ENCODE results near the gene NAPA.

The NAPA gene
- 42.1 to 108 (median 71.4) reads per million in 18 experiments for total RNA-seq

DNA sequence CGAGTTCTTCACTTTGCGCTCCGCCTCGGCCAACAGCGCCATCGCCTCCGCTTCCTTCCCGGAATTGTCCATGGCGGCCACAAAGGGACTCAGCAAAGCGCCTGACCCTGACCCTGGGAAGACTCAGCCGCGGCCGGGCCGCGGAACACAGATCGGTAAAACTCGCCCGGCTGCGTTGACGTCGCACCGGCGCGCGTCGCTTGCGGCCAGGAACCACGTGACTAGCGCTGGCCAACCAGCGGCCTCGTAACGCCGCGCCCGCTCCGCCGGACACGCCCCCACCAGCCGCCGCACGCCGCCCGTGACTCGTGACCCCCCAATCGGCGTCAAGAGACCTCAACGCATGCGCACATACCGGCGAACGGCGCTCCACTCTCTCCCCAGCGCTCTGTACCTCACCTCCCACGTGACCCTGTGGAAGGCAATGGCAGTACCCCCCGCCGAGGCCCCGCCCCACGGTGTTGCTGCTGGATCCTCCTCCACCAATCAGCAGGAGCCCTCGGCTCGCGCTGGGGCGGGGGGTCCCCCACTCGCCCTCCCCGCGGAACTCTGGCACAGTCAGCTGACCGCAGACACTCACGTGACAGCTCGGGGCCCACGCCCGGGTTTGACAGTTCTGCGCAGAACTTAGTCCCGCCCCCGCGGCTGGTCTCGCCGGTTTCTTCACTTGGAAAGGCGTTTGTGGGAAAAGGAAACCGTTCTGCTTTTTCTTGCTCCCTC lies at the start of gene NAPA:
Gene NAPA, minus strand, starts transcription at position 195 of the 720 bp plus-strand sequence. Its CDS starts 123 bp downstream, at position 72.
- peak; percentile 100 for DNase-seq

DNA sequence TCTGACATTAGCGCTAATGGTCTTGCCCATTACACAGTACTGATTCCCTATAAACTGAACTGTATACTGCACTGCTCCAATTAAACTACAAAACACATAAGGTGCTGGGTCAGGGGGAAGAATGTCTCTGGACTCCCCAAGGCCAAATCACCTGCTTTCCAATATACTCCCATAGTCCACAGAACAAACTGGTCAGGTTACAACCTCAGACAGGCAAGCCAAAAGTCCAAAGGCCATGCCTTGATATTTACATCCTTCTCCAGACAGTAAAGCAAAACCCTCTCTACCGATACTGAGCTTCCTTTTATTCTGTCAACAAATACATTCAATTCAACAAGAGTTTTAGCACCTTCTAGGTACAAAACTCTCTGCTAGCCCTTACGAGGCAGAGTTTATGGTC lies 49.2 kb upstream of the NAPA start:
- DNase-seq, result no peak

DNA sequence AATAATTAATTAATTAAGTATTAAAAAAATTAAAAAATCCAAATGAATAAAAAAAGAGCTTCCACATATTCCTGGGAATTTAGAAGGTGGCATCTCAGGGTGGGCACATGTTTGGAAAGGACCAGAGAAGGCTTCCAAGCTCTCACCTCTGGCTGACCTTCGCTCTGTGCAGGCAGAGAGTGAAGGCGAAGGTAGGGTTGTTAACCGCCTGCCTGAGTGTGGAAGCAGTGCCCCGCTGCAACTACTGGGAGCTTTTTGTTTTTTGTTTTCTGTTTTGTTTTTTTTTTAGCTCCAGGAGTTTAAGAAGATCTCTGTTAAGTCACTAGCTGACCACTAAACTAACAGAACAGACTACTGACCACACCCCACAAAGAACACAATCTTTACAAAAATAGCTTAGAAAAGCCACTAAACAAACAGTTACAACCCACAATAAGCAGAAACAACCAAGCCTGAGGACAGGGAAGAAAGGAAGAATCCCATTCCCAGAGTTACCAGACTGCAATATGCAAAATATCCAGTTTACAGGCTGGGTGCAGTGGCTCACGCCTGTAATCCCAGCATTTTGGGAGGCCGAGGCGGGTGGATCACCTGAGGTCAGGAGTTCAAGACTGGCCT lies 46.7 kb upstream of the NAPA start:
- DNase-seq, result no peak

DNA sequence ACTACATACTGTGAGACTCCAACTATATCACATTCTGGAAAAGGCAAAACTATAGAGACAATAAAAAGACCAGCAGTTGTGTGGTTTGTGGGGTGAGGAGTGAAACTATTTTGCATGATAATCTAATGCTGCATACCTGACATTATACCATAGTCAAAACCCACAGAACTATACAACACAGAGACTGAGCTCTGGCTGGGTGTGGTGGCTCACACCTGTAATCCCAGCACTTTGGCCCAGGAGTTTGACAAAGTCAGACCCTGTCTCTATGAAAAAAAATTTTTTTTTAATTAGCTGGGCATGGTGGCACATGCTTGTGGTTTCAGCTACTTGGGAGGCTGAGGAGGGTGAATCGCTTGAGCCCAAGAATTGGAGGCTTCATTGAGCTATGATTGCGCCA lies 46.1 kb upstream of the NAPA start:
- DNase-seq, result no peak

DNA sequence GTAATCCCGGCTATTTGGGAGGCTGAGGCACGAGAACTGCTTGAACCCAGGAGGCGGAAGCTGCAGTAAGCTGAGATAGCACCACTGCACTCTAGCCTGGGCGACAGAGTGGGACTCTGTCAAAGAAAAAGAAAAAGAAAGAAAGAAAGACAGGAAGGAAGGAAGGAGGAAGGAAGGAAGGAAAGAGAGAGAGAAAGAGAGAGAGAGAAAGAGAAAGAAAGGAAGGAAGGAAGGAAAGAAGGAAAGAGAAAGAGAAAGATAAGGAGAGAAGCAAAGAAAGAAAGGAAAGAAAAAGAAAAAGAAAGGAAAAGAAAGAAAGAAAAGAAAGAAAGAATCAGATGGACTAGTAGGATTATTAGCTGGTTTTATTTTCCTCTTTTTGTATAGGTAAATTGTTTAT lies 35.3 kb upstream of the NAPA start:
- DNase-seq, result no peak

DNA sequence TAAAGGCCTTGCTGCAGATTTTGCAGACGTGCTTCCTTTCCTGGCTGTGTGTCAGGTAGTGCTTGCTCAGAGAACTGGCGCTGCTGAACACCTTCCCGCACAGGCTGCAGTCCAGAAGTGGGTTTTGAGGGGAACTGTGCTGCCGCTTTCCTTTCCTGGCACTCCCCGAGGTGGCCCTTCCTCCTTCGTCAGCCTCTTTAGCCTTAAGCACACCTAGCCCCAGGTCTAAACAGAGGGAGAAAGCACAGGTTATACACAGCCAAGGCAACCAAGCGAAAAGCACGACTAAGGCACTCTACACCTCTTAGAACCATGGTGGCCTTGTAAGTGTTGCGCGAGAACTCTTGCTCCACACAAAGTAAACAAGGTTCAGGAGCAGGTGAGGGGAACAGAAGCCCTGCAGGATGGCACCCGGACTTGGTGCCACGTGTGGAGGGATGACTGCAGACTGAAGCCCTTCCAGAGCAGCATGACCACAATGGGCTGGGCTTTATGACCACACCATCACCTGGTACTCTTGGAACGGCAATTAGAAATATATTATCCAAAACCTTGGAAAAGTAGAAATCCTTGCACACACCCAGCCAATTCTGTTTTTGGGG lies 34.5 kb upstream of the NAPA start:
- no peak for DNase-seq

DNA sequence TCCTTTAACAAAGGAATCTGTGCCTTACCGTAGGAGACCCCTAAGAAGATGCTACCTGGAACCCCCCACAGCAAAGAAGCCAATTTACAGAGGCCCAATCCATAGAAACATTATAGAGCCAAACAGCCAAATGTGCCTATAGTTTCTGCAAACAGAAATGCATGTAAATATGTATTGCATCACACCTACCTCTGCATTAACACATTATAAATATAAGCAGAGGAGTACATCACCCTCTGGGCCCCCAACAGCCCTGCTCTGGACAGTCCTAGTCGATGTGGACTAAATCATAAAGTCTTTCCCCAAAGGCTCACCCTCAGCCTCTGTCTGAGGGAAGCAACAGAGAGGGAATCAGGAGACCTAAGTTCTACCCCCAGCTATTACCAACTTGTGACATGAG lies 32.3 kb upstream of the NAPA start:
- no peak for DNase-seq

DNA sequence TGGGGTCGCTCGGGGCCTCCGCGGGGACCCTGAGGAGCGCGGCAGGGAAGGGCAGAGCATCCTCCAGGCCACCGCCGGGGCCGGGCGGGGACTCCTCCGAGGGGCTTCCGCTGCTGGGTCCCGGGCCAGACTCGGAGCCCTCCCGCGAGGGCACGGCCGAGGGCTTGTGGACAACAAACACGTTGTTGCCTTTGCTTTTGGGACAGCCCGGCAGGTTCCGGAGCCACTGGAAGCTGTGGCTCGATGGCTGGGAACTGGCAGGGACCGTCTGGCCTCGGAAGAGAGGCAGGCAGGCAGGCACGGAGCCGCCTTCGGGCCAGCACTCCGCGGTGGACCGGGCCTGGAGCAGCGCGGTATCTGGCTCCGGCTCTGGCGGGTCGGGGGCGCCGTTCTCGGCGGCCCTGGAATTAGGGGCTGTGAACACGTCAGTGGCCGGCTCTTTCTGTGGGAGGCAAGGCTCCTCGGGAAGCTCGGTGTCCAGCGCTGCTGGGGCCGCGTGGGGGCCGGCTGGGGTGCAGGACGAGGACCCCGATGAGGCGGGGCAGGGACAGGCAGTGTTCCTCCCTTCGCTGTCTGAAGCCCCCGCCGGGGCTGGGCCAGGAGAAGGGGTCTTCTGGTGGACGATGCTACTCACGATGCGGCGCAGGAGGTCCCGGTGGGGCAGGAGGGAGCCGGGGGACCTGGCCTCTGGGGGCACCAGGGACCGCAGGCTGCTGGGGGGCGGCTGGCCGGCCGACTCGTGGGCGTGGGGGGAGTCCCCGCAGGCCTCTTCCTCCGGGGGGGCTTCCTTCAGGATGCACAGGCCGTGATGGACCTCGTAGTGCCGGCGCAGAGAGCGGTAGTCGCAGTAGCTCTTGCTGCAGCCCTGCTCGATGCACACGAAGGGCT lies 30.4 kb upstream of the NAPA start:
- no peak for DNase-seq

DNA sequence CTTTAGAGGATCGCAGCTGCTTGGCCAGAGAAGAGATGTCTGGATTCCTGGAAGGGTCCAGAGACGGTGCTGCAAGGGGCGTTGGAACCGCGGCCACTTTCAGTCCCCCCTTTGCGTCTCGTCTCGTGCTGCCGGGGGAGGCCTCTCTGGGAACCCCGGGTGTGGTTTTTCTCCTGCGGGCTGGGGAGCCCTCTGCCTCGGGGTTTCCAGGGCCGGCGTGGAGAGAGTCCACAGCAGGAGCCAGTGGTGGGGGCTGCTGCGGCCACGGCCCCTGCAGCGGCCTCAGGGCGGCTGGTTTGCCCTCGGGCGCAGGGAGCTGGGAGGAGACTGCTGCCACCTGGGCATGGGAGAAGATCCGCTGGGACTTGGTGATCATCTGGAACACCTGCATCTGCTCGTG lies 29.6 kb upstream of the NAPA start:
- no peak for DNase-seq

DNA sequence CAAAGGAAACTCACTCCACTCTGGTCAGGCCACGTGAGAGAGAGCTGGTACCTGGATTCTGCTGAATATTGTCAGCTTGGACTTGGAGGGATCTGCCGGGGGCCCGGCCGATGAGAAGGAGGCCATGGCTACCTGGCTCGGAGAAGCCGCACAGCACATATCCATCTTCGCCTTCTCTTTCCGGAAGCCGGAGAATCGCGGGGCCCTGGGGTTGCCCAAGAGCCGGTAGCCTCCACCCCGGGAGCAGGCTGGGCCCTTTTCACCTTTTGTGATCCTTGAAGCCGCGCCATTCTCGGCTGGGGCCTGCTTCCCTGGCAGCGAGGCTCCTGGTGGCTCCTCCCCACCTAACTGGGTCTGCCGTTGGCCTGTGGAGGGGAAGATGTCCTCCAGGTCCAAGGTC lies 29.2 kb upstream of the NAPA start:
- DNase-seq, result no peak

DNA sequence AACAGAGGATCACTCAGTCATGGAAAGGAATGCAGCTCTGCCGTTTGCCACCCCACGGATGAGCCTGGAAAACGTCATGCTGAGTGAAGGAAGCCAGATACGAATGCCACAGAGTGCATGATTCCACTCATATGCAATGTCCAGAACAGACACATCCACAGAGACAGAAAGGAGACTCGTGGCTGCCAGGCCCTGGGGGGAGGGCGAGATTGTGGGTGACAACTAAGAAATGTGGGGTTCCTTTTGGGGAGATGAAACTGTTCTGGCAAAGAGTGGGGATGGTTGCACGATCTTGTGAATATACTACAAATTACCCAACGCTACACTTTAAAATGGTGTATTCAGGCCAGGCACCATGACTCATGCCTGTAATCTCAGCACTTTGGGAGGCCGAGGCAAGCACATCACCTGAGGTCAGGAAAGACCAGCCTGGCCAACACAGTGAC lies 27.2 kb upstream of the NAPA start:
- DNase-seq, result no peak

DNA sequence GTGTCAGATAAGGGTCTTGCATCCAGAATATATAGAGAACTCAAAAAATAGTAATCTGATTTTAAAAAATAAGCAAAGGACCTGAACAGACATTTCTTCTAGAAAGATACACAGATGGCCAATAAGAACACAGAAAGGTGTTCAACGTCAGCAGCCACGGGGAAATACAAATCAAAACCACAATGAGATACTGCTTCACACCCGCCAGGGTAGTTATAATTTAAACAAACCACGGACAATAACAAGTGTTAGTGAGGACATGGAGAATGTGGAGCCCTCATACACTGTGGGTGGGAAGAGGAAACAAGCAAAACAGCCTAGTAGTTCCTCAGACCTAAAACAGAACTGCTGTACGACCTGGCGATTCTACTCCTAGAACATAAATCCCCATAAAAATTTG lies 26.7 kb upstream of the NAPA start:
- DNase-seq, result peak; percentile 35 to 54

DNA sequence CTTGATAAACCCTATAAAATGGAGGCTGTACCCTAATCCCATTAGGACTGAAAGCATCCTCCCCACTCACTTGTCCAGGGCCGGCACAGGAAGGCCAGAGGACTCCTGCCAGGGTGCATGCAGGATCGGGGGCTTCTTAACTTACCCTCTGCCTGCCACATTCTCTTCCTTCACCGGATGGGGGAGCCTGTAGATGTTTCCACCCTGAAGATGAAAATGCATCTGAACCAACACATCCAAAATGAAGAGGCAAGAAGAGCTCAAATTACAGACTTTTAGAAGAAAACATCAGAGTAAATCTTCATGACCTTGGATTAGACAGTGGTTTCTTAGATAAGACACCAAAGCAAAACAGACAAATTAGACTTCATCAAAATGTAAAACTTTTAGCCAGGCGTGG lies 25.9 kb upstream of the NAPA start:
- no peak for DNase-seq

DNA sequence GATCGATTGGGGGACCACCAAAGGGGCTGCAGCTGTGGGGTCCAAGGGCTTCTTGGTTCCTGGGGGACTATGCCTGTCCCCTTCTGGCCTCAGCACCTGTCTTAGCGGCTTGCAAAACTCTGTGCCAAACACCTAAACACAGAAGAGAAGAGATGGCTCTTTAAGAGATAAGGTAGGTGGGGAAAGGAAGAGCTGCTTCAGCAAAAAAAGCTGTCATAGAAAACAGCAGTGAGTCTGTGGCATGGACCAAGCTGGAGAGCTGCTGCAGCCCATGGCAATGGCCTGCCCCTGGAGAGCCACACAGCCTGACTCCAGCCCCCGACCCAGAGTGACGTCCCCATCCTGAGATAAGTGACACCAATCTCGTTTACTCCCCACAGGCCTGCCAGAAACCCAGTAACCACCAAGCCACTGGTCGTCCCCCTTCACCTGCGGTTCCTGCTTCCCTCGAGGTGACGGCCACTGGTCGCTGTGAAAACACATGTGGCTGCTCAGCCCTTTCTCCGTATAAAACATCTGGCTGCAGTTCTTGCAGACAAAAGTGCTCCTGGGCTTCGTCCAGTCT lies 25.0 kb upstream of the NAPA start:
- DNase-seq, result no peak

DNA sequence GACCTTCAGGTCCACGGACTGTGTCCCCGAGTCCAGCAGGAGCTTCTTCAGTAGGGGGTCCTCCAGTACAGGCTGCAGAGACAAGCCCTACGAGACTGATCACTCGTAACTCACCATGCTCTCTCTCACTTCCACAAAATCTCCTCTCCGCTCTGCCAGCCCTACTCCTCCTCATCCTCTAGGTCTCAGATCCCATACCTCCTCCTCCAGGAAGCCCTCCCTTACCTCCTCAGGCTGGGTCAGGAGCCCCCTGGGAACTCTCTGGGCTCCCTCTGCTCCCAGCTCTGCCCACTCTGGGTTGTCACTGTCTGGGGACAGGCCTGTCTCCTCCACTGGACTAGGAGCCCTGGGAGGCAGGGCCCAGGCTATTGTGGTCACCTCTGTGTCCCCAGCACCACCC lies 23.9 kb upstream of the NAPA start:
- no peak for DNase-seq

DNA sequence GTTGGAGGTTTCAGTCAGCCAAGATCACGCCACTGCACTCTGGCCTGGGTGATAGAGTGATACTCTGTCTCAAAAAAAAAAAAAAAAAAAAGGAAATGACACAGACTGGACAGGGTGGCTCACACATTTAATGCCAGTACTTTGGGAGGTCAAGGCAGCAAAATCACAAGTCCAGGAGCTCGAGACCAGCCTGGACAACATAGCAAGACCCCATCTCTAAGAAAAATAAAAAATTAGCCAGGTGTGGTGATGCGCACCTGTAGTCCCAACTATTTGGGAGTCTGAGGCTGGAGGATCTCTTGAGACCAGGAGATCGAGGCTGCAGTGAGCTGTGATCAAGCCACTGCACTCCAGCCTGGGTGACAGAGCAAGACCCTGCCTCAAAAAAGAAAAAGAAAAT lies 22.6 kb upstream of the NAPA start:
- DNase-seq, result no peak

DNA sequence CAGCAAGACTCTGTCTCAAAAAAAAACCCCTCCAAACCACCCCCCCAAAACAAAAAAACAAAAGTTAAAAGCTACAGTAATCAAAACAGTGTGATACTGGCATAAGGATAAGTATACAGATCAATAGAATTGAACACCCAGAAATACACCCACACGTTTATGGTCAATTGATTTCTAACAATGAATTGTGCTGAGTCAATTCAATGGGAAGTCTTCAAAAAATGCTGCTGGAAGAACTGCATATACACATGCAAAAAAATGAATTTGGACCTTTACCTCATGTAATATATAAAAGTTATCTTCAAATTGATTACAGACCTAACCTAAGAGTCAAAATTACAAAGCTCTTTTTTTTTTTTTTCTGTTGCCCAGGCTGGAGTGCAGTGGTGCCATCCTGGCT lies 19.8 kb upstream of the NAPA start:
- no peak for DNase-seq

DNA sequence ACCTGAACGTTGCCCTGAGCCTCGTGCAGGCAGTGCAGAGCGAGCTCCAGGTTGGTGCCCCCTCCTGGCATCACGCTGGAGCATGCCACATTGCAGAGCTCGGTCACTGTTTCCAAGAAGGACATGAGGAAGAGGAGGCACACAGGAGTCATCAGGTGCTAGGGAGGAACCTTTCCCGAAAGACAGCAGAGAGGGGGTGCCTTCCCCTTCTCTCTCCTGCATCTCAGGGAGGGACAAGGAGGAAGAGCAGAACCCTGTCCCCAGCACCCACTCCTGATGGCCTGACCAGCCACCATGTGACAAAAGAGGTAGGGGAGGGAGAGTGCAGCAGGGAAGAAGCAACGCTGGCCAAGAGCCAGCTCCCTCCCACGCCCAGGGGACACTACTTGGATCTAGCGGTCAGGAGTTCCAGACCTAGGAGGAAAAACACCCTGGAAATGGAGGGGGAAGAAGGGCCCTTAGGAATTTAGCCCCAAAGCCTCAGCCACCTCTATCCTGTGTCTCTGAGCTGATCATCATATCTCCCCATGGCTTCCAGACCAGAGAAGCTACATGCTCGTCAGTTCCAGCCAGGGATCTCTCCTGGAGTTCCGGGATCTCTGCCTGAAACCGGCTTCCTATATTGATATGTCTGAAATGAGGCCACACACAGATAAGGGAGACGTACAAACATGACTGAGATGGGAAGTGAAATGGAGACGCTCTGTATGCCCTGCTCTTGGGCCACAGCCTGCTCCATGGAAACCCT lies 17.0 kb upstream of the NAPA start:
- peak; percentile 25 to 63 for DNase-seq

DNA sequence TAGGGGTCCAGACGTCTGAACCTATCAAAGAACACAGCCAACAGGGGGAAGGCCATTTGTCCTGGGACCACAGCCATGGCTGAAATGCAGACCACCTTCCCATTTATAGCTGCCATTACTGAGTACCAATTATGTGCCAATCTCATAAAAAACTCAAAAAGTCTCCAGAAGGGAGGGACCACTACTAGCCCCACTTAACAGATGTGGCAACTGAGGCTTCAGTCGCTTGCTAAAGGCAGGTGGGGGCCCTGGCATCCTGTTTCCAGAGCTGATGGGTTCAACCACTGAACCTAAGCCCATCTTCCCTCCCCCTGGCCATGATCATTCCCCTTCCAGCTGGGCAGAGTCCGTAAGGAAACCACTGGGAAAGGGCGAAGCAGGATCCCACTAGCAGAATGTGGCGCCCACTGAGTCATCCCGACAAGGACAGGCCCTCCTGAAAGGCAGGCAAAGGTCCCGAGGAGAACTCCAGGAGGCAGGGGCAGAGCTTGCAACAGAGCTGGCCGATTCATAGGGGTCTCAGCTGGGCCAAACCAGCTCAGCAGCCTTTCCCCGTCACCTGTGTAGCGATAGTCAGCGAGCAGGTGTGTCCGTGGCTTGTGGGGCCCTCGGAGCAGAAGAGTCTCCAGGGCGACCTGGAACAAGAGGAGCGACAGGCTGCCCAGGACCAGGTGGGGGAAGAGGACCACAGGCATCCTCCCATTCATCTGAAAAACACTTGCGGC lies 14.3 kb upstream of the NAPA start:
- no peak for DNase-seq

DNA sequence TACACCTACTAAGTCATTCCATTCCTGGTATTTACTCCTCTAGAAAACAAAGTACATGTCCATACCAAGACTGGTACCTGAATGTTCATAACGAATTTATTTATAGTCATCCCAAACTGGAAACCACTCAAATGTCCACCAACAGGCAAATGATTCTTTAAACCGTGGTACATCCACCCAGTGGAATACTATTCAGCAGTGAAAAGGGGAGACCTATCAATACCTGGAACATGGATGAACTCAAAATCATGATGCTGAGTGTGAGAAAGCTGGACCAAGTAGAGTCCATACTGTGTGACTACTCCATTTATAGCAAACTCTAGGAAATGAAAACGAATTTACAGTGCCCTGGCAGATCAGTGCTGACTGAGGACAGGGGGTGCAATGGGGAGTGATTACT lies 11.9 kb upstream of the NAPA start:
- DNase-seq, result no peak

DNA sequence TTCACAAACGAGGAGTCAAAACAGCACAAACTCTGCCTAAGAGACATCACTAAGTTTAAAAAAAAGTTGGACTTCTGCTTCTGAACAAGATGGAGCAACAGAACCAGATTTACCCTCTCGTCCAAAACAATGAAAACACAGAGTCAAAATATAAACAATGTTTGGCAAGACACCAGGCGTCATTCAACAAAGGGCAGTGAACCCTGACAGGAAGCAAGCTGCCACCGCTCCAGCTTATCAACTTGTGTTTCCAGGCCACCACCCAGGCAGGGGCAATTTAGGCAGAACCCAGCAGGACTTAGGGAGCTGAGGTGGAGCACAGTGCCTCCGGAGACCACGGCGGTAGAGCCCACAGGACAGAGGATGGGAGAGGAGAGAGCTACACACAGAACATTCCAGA lies 8.6 kb upstream of the NAPA start:
- no peak for DNase-seq
